ENCODE data around the gene GATAD2A.

GATAD2A gene

DNA sequence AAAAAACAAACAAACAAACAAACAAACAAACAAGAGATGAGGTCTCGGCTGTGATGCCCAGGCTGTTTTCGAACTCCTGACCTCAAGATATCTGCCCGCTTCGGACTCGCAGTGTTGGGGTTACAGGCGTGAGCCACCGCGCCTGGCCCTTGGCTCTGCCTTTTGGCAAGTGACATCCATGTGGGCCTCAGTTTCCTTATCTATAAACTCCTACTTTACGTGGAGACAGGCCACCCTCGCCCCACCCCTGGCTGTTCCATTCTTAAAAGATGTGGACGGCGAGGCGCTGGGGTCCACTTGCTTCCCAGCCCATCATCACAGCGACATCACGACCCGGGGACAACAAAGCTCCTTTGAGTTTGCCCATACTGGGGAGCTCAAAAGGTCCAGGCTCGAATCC, 108.2 kb downstream of the GATAD2A start:
- TF ChIP-seq, protein P1, sequence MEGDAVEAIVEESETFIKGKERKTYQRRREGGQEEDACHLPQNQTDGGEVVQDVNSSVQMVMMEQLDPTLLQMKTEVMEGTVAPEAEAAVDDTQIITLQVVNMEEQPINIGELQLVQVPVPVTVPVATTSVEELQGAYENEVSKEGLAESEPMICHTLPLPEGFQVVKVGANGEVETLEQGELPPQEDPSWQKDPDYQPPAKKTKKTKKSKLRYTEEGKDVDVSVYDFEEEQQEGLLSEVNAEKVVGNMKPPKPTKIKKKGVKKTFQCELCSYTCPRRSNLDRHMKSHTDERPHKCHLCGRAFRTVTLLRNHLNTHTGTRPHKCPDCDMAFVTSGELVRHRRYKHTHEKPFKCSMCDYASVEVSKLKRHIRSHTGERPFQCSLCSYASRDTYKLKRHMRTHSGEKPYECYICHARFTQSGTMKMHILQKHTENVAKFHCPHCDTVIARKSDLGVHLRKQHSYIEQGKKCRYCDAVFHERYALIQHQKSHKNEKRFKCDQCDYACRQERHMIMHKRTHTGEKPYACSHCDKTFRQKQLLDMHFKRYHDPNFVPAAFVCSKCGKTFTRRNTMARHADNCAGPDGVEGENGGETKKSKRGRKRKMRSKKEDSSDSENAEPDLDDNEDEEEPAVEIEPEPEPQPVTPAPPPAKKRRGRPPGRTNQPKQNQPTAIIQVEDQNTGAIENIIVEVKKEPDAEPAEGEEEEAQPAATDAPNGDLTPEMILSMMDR (IDR thresholded peaks at IDR 0.05): no peak

DNA sequence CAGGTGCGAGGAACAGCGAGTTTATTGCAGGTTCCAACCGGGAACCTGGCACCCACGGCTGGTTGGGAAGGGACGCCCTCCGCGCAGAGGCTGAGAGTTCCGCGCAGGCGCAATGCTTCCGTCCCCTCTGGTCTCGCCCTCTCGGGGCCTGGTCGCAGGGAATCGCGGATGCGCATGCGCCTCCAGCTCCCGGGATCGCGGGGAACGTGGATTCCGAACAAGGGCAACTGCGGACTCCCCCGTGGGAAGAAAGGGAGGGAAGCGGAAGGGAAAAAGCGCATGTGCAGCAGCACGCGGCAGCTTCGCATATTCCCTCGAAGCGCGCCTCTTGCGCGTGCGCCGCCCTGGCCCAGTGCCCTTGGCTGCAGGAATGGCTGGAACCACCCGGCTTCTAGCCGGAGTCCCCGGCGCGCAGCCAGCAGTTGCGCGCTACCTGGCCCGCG, 108.8 kb downstream of the GATAD2A start:
- TF ChIP-seq, protein P1 (IDR thresholded peaks at IDR 0.05): no peak

DNA sequence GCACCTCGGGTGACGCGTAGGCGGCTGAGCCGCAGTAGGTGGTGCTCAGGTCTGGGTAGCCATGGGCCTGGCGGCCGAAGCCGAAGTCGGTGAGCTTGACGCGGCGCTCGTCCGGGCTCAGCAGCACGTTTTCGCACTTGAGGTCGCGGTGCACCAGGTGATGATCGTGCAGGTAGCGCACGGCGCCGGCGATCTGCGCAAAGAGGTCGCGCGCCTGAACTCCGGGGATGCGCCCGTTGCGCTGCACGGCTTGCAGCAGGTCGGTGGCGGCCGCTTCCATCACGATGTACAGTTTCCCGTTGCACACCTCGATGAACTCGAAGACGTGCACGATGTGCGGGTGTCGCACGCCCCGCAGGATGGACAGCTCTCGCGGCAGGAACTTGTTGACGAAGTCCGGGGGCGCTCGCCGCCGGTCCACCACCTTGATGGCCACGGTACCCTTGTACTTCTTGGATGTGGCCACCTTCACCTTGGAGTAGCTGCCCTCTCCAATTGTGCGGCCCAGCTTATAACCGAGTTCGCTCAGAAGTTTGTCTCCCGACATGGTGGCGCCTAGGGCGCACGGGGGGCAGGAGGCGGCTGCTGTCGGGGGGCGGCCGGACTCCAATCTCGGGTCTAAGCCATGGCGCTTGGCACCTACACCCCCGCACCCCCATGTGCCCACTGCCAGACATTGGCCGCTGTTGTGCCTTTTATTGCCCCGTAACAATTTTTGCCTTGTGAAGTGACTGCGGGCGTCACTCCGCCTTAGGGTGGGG, 109.6 kb downstream of the GATAD2A start, which contains the start of gene TSSK6:
TSS of gene TSSK6 (minus strand) at position 668 of the 761 bp plus-strand sequence. CDS start at position 547, 121 bp downstream.
- TF ChIP-seq, protein P1 (IDR thresholded peaks at IDR 0.05): no peak

DNA sequence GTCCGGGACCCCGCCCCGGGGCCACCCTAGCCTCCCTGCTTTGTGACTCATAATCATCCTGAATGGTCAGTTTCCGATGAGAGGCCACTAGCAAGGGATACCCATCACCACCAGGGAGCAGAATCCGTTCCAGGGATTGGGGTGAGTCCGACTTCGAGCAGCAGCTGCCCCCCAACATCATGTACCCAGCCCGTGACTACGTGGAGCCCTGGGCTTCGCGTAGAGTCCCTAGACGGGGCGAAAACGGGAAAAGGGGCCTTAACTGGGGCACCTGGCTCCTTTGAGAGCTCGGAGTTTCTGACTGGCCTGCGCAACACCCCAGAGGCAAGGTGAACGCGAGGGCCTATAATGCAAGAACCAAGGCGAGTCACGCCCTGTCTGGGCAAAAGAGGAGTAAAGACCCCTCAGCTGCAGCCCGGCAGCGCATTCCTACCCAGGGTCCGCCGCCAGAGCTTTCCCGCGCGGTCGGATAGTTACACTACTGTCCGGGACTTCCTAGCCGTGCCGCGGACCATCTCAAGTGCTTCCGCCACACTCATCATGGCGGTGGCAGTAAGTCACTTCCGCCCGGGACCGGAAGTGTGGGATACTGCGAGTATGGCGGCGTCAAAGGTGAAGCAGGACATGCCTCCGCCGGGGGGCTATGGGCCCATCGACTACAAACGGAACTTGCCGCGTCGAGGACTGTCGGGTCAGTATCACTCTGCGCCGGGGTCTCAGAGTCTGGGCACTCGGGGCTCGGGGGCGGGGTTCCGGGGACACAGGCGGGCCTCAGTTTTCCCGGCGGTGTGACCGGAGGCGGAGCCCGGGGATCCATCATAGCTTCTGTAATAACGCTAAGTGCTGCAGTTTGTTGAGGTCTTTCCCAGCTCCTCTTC, 110.4 kb downstream of the GATAD2A start, which contains the start of gene NDUFA13:
TSS of gene NDUFA13 (plus strand) at position 584 of the 878 bp plus-strand sequence. CDS start at position 598, 14 bp downstream.
- TF ChIP-seq, protein P1 (IDR thresholded peaks at IDR 0.05): no peak

DNA sequence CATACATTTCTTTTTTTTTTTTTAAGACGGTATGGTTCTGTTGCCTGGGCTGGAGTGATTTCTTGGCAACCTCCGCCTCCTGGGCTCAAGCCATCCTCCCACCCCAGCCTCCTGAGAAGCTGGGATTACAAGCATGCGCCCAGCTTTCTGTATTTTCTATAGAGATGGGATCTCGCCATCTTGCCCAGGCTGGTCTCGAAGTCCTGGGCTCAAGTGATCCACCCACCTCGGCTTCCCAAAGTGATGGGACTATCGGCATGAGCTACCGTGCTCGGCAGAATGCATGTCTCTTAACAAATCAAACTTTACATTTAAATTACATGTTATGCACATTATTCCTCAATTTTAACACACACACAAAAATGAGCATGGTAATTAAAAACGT, 111.8 kb downstream of the GATAD2A start:
- TF ChIP-seq, protein P1 (IDR thresholded peaks at IDR 0.05): no peak

DNA sequence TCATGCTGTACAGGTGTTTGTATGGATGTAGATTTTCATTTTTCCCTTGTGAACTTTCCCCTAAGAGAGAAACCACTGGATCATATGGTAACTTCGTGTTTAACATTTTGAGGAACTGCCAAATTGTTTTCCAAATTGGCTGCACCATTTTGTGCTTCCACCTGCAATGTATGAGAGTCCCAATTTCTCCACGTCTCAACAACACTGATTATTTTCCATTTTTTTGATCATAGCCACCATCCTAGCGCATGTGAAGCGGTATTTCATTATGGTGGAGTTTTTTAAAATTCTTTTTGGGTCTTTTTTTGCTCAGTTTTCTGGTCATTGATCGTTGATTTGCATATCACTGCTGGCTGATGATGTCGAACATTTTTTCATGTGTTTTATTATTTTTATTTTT, 115.5 kb downstream of the GATAD2A start:
- TF ChIP-seq, protein P1 (IDR thresholded peaks at IDR 0.05): no peak

DNA sequence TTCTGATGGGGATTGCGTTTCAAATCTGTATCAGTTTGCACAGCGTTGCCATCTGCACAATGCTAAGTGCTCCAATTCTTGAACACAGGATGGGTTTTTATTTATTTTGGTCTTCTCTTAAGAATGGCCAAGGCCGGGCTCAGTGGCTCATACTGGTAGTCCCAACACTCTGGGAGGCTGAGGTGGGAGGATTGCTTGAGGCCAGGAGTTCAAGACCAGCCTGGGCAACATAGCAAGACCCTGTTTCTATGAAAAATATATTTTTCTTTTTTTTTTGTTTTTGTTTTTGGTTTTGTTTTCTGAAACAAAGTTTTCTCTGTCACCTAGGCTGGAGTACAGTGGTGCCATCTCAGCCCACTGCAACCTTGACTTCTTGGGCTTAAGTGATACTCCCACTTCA, 117.7 kb downstream of the GATAD2A start:
- TF ChIP-seq, protein P1 (IDR thresholded peaks at IDR 0.05): no peak

Measured in LNCAP (cell line).